Measurements from ENCODE around the gene FAM50B.

GRCh38 chr6:3809515-3809891 is 39.7 kb upstream of the FAM50B start:
- TF ChIP-seq ZSCAN4 (tag by site-specific recombination; IDR thresholded peaks at IDR 0.05): no peak
- TF ChIP-seq ZNF664 (tag by site-specific recombination; IDR thresholded peaks at IDR 0.05): no peak
- TF ChIP-seq WT1 (tag by site-specific recombination; IDR thresholded peaks at IDR 0.05): no peak
- no peak for TF ChIP-seq ZBTB20 (tag by site-specific recombination; IDR thresholded peaks at IDR 0.05)
- no peak for TF ChIP-seq CTCF (tag by site-specific recombination; IDR thresholded peaks at IDR 0.05)
- TF ChIP-seq PRDM10 (tag by site-specific recombination; IDR thresholded peaks at IDR 0.05): no peak
- no peak for TF ChIP-seq ZNF423 (tag by site-specific recombination; IDR thresholded peaks at IDR 0.05)
- TF ChIP-seq OSR2 (tag by site-specific recombination; IDR thresholded peaks at IDR 0.05): no peak
- TF ChIP-seq BCL11A (tag by site-specific recombination; IDR thresholded peaks at IDR 0.05; ENCODE audit: low read depth): no peak
- TF ChIP-seq ZNF274 (IDR thresholded peaks at IDR 0.05; ENCODE audit: low read length): no peak
- TF ChIP-seq ZNF274 (tag by site-specific recombination; IDR thresholded peaks at IDR 0.05; ENCODE audit: borderline replicate concordance): no peak
